Psoas muscle (tissue), 8 donors: ENCODE data around the gene SGO2. TPM values are rescaled to one million over a fixed set of nuclear protein-coding genes. Genes with fewer than 3 reads are reported as not detected.

Experiments used
- ATAC-seq, 4 donors: fragments of 200-7000 bp; cut with Tn5 transposase; one replicate each; pipeline ENCODE4 v1.9.1; 2020; ENCODE audit warnings: moderate library complexity in 3 of 4, mild to moderate bottlenecking in 2 of 4
- DNase-seq, 2 donors: peaks; one replicate each; pipeline ENCODE4 v3.0.0-alpha.2; 2020
- H3K27ac ChIP-seq: fragments of 200-600 bp; one replicate; pipeline ENCODE4 v1.8.0; 2022
- H3K27me3 ChIP-seq, 3 donors: fragments of 200-600 bp in 1 of 3; one replicate each; pipeline versions ENCODE4 v1.6.1 to v1.8.0; 2013 to 2022; ENCODE audit warnings: low read length in 2 of 3, mild to moderate bottlenecking in 2 of 3, moderate library complexity in 1 of 3; ENCODE audit not compliant: insufficient read depth in 3 of 3
- H3K36me3 ChIP-seq, 2 donors: fragments of 200-600 bp in 1 of 2; one replicate each; pipeline versions ENCODE4 v1.6.1 to v1.8.0; 2013 to 2022; ENCODE audit warnings: low read depth in 1 of 2, mild to moderate bottlenecking in 1 of 2, moderate library complexity in 1 of 2; ENCODE audit not compliant: insufficient read depth in 1 of 2
- H3K4me1 ChIP-seq: fragments of 200-600 bp; one replicate; pipeline ENCODE4 v1.8.0; 2022
- H3K4me3 ChIP-seq: fragments of 200-600 bp; one replicate; pipeline ENCODE4 v1.8.0; 2022; ENCODE audit warnings: mild to moderate bottlenecking
- H3K9me3 ChIP-seq: fragments of 200-600 bp; one replicate; pipeline ENCODE4 v1.8.0; 2022
- CTCF ChIP-seq: fragments of 200-600 bp; IDR thresholded peaks from one replicate; pipeline ENCODE4 v1.8.0; 2022; ENCODE audit warnings: antibody characterized with exemption
- WGBS, 3 donors: extraction: QIAGEN DNeasy Blood & Tissue Kit; methylation state at CpG; one replicate each; pipeline versions ENCODE4 v1.1.6 to v1.1.7; 2013; 5-methylcytosine and 5-hydroxymethylcytosine counted together
- intact Hi-C, 2 donors: fragments of 100-400 bp; cut with DNase I; formaldehyde crosslinking; loops; one replicate each; pipeline versions ENCODE4 v1.11.0 to v1.14.2; 2022
- polyA plus RNA-seq, 3 donors: library from polyadenylated mRNA; stranded (reverse); fragments of 200-250 nt; gene quantifications; one replicate each; pipeline ENCODE4 v1.2.3, GENCODE V29; 2013
- total RNA-seq, 4 donors: library from RNA; stranded (reverse); fragmentation: NEBNext Ultra II Directional in 2 of 4; extraction: Animal tissue kit (Norgen Biotek cat#: 25700) in 2 of 4; gene quantifications; one replicate each; pipeline versions ENCODE4 v1.2.1 to v1.2.4, GENCODE V29; 2021 to 2023
- donor health status: healthy with polysubstance abuse.
- donor health status: DM: no; HTN: no; CAD: no; lungs with moderate emphysema.
- donor health status: Bipolar disorder and iron deficiency.
- donor health status: healthy.
- donor health status: DM: yes; HTN: yes; CAD: no.
- donor health status: DM: no; HTN: no; CAD: no.
- donor health status: DM: no; HTN: no; CAD: no.
- donor health status: DM: yes; HTN: yes; CAD: no.

The SGO2 gene
- total and polyA plus RNA-seq, 7 donors, result 0.22 to 2.6 (median 0.57) TPM

- intact Hi-C loops, result no loop called here
- Histone ChIP-seq H3K9me3 (no peaks in the 10 kb centered on the region), H3K27me3 (peaks cover 0 to 3% (median 0%) of the 10 kb centered on the region in 3 donors), H3K4me1 (no peaks in the 10 kb centered on the region), H3K27ac (no peak overlapping the region), H3K4me3 (no peak overlapping the region), H3K36me3 (no peaks in the 10 kb centered on the region)
- no peak for TF ChIP-seq CTCF
- ATAC-seq (no peak), DNase-seq (no peak)
- WGBS, 3 donors, result 90 to 93% (median 91%) methylated on average over 7 of the region's 7 CpGs
Measured at GRCh38 chr2:200620606-200621390, 94.8 kb downstream of the SGO2 start.

- Histone ChIP-seq H3K4me3 (no peak overlapping the region), H3K36me3 (no peaks in the 10 kb centered on the region), H3K27ac (no peak overlapping the region), H3K9me3 (no peaks in the 10 kb centered on the region), H3K4me1 (no peaks in the 10 kb centered on the region), H3K27me3 (peaks cover 0 to 3% (median 0%) of the 10 kb centered on the region in 3 donors)
- TF ChIP-seq CTCF, result no peak
- ATAC-seq, result no peak
- intact Hi-C loops, result no loop called here
- WGBS, 3 donors, result 88 to 95% (median 94%) methylated on average over 1 of the region's 1 CpG
- DNase-seq, result no peak
Measured at GRCh38 chr2:200622106-200622505, 96.1 kb downstream of the SGO2 start.

DNA sequence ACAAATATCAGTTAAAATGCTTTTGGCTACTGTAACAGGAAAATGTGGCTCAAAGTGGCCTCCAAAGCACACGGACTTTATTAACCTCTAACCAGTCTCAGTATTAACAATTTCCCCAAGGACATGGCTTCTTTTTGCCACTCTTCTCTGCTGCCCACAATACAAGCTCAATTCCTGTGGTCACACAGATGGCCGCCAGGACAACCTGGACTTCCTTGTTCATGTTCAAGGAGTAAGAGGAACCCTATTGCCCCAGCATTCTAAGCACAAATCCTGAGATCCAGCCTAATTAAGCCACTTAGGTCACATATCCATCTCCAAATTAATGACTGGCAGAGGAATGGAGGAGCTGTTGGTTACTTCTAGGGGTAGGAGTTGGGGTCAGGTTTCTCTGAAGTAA lies 98.0 kb downstream of the SGO2 start:
- WGBS, 3 donors, result 80 to 83% (median 82%) methylated on average over 2 of the region's 2 CpGs
- H3K4me3 ChIP-seq, result no peak overlapping the region
- H3K4me1 ChIP-seq, result no peaks in the 10 kb centered on the region
- no peaks in the 10 kb centered on the region for H3K9me3 ChIP-seq
- H3K36me3 ChIP-seq, result no peaks in the 10 kb centered on the region
- intact Hi-C loops, result no loop called here
- H3K27me3 ChIP-seq, result peaks cover 0 to 3% (median 0%) of the 10 kb centered on the region in 3 donors
- DNase-seq, result no peak
- no peak for ATAC-seq
- no peak overlapping the region for H3K27ac ChIP-seq
- TF ChIP-seq CTCF, result no peak

GRCh38 chr2:200624658-200625057 lies 98.7 kb downstream of the SGO2 start:
- Histone ChIP-seq H3K27ac (no peak overlapping the region), H3K9me3 (no peaks in the 10 kb centered on the region), H3K36me3 (no peaks in the 10 kb centered on the region), H3K4me3 (no peak overlapping the region), H3K27me3 (peaks cover 0 to 3% (median 0%) of the 10 kb centered on the region in 3 donors), H3K4me1 (no peaks in the 10 kb centered on the region)
- intact Hi-C loops, result no loop called here
- 94 to 97% (median 95%) methylated on average over 3 of the region's 3 CpGs for WGBS, 3 donors
- no peak for TF ChIP-seq CTCF
- no peak for ATAC-seq
- DNase-seq, result no peak

GRCh38 chr2:200625282-200625681 lies 99.3 kb downstream of the SGO2 start:
- no peaks in the 10 kb centered on the region for H3K36me3 ChIP-seq
- intact Hi-C loops, result no loop called here

More at GRCh38 chr2:200625282-200625681, 99.3 kb downstream of the SGO2 start:
- WGBS, 3 donors, result 68 to 77% (median 77%) methylated on average over 2 of the region's 2 CpGs
- peaks cover 0 to 3% (median 0%) of the 10 kb centered on the region in 3 donors for H3K27me3 ChIP-seq
- DNase-seq, result no peak
- H3K9me3 ChIP-seq, result no peaks in the 10 kb centered on the region
- TF ChIP-seq CTCF, result no peak
- ATAC-seq, result no peak
- H3K4me1 ChIP-seq, result no peaks in the 10 kb centered on the region
- H3K27ac ChIP-seq, result no peak overlapping the region
- H3K4me3 ChIP-seq, result no peak overlapping the region
